Measurements from ENCODE around the gene ERCC1. TPM values are rescaled to one million over a fixed set of nuclear protein-coding genes. Genes with fewer than 3 reads are reported as not detected.

Gene ERCC1
- 67.1 and 79.5 TPM in 2 replicates for total RNA-seq

DNA sequence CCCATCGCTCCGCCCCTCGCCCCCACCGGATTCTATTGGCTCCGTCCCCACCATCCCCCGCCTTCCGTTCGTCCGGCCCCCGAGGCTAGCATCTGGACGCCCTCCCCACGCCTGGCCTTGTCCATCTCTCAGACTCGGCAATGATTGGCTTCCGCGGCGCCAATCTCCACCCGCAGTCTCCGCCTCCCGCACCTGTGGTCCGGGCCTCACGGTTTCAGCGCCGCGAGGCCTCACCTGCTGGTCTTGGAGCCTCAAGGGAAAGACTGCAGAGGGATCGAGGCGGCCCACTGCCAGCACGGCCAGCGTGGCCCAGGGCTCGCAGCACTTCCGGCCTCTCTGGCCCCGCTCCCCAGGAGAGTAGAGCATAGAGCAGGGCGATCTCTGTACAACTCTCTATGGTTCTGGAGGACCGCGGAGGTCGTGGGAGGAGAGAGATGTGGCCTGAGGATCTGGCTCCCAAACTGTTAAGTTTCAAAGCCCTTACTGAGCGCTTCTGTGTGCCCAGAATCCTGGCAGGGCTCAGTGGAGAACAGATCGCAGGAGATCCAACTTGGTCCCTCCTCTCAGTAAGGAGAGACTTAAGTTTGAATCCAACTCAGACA is at the start of gene ERCC1:
TSS of gene ERCC1 (minus strand) at position 329 of the 602 bp plus-strand sequence. CDS start 543 bp downstream, outside the sequence.
- TF ChIP-seq, protein P1, sequence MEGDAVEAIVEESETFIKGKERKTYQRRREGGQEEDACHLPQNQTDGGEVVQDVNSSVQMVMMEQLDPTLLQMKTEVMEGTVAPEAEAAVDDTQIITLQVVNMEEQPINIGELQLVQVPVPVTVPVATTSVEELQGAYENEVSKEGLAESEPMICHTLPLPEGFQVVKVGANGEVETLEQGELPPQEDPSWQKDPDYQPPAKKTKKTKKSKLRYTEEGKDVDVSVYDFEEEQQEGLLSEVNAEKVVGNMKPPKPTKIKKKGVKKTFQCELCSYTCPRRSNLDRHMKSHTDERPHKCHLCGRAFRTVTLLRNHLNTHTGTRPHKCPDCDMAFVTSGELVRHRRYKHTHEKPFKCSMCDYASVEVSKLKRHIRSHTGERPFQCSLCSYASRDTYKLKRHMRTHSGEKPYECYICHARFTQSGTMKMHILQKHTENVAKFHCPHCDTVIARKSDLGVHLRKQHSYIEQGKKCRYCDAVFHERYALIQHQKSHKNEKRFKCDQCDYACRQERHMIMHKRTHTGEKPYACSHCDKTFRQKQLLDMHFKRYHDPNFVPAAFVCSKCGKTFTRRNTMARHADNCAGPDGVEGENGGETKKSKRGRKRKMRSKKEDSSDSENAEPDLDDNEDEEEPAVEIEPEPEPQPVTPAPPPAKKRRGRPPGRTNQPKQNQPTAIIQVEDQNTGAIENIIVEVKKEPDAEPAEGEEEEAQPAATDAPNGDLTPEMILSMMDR (IDR thresholded peaks at IDR 0.05; ENCODE audit: insufficient read depth, low read length, poor library complexity, severe bottlenecking): no peak
- Histone ChIP-seq H3K4me3 (ENCODE audit: low read depth, low read length) (peak within 1 kb of the TSS; percentile 48), H3K27me3 (ENCODE audit: control insufficient read depth, insufficient read depth, low read length) (no peaks in the 10 kb centered on the region), H3K36me3 (ENCODE audit: control insufficient read depth, insufficient read depth, low read length) (no peaks in the 10 kb centered on the region)
- DNase-seq (ENCODE audit: low read depth): no peak

DNA sequence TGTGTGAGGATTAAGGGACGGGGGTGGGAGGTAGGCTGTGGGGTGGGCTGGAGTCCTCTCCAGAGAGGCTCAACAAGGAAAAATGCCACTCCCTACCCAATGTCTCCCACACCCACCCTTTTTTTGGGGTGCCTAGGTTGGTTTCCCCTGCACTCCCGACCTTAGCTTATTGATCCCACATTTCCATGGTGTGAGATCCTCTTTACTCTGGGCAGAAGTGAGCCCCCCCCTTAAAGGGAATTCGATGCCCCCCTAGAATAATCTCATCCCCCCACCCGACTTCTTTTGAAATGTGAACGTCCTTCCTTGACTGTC is 49.6 kb upstream of the ERCC1 start:
- no peak for DNase-seq (ENCODE audit: low read depth)
- Histone ChIP-seq H3K27me3 (ENCODE audit: control insufficient read depth, insufficient read depth, low read length) (no peaks in the 10 kb centered on the region), H3K36me3 (ENCODE audit: control insufficient read depth, insufficient read depth, low read length) (no peaks in the 10 kb centered on the region), H3K4me3 (ENCODE audit: low read depth, low read length) (no peak overlapping the region)
- TF ChIP-seq, protein P1 (IDR thresholded peaks at IDR 0.05; ENCODE audit: insufficient read depth, low read length, poor library complexity, severe bottlenecking): no peak

DNA sequence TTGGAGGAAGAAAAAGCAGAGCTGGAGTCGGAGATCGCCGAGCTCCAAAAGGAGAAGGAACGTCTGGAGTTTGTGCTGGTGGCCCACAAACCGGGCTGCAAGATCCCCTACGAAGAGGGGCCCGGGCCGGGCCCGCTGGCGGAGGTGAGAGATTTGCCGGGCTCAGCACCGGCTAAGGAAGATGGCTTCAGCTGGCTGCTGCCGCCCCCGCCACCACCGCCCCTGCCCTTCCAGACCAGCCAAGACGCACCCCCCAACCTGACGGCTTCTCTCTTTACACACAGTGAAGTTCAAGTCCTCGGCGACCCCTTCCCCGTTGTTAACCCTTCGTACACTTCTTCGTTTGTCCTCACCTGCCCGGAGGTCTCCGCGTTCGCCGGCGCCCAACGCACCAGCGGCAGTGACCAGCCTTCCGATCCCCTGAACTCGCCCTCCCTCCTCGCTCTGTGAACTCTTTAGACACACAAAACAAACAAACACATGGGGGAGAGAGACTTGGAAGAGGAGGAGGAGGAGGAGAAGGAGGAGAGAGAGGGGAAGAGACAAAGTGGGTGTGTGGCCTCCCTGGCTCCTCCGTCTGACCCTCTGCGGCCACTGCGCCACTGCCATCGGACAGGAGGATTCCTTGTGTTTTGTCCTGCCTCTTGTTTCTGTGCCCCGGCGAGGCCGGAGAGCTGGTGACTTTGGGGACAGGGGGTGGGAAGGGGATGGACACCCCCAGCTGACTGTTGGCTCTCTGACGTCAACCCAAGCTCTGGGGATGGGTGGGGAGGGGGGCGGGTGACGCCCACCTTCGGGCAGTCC is 49.0 kb upstream of the ERCC1 start:
- peak overlapping the region; percentile 12 for H3K4me3 ChIP-seq (ENCODE audit: low read depth, low read length)
- no peaks in the 10 kb centered on the region for H3K27me3 ChIP-seq (ENCODE audit: control insufficient read depth, insufficient read depth, low read length)
- TF ChIP-seq, protein P1 (IDR thresholded peaks at IDR 0.05; ENCODE audit: insufficient read depth, low read length, poor library complexity, severe bottlenecking): no peak
- no peaks in the 10 kb centered on the region for H3K36me3 ChIP-seq (ENCODE audit: control insufficient read depth, insufficient read depth, low read length)
- no peak for DNase-seq (ENCODE audit: low read depth)

DNA sequence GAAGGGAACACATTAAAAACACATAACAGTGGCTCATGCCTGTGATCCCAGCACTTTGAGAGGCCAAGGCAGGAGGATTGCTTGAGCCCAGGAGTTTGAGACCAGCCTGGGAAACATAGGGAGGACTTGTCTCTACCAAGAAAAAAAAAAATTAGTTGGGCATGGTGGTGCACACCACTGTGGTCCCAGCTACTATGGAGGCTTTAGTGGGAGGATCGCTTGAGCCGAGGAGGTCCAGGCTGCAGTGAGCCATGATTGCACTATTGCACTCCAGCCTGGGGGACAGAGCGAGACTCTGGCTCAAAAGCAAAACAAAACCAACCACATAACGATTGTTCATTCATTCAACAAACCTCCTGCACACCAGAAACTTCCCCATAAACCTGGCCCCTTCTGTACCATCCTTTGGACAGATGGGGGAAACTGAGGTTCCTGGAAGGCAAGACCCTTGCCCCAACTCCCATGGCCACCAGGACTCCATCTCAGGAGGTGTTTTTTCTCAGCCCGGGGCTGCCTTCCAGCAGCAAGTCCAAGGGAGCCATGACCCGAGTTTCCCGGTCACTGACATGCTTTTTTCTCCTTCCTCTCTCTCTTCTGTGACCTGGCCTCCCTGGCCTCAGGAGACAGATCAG is 48.3 kb upstream of the ERCC1 start:
- Histone ChIP-seq H3K36me3 (ENCODE audit: control insufficient read depth, insufficient read depth, low read length) (no peaks in the 10 kb centered on the region), H3K4me3 (ENCODE audit: low read depth, low read length) (no peak overlapping the region), H3K27me3 (ENCODE audit: control insufficient read depth, insufficient read depth, low read length) (no peaks in the 10 kb centered on the region)
- no peak for DNase-seq (ENCODE audit: low read depth)
- TF ChIP-seq, protein P1 (IDR thresholded peaks at IDR 0.05; ENCODE audit: insufficient read depth, low read length, poor library complexity, severe bottlenecking): no peak

DNA sequence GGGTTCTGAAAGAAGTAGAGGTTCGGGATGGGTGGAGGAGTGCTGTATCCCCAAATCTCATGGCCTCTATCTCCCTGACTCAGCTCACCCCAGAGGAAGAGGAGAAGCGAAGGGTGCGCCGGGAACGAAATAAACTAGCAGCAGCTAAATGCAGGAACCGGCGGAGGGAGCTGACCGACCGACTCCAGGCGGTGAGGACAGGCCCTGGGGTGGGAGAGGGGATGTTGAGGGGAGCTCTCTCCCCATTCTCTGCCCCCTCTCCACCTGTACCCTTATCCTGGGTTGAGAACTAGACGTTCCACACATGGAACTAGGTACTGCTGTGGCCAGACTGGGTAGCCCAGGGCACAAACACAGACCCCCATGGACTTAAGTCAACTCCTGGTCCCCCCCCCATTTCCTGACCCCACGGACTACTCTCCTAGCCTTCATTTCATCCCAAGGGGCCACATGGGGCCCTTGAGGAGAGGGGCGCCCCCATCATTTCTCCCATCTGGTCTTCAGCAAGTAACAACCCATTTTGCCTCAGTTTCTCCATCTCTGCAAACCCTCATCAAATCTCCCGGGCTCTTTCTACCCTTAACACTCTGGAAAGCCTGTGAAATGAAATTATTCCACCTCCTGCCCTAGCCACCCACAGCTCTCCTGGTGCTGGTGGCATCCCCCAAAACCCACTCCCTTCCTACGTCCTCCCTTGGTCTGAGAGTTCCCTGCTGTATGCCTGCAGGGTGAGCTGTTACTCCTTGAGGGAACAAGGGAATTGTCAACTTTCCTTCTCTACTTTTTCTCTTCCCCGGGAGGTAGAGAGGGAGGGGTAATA is 47.6 kb upstream of the ERCC1 start:
- no peaks in the 10 kb centered on the region for H3K27me3 ChIP-seq (ENCODE audit: control insufficient read depth, insufficient read depth, low read length)
- H3K4me3 ChIP-seq (ENCODE audit: low read depth, low read length): no peak overlapping the region
- DNase-seq (ENCODE audit: low read depth): no peak
- no peaks in the 10 kb centered on the region for H3K36me3 ChIP-seq (ENCODE audit: control insufficient read depth, insufficient read depth, low read length)
- TF ChIP-seq, protein P1 (IDR thresholded peaks at IDR 0.05; ENCODE audit: insufficient read depth, low read length, poor library complexity, severe bottlenecking): no peak

Data from kidney epithelial cell (primary cell).